Adipose tissue (tissue), 3 donors: ENCODE measurements around the gene C6. TPM values are rescaled to one million over a fixed set of nuclear protein-coding genes. Genes with fewer than 3 reads are reported as not detected.

Experiments used
- H3K27ac ChIP-seq: one replicate; pipeline ENCODE4 v1.5.1; 2013; ENCODE audit warnings: low read depth, low read length
- WGBS, 3 donors: extraction: QIAGEN DNeasy Blood & Tissue Kit; methylation state at CpG; one replicate each; pipeline ENCODE4 v1.1.7; 2013; 5-methylcytosine and 5-hydroxymethylcytosine counted together
- polyA plus RNA-seq, 3 donors: library from polyadenylated mRNA; stranded (reverse); fragments of 200-250 nt; gene quantifications; one replicate each; pipeline ENCODE4 v1.2.3, GENCODE V29; 2013
- donor health status: healthy with polysubstance abuse.
- donor health status: Bipolar disorder and iron deficiency.
- donor health status: healthy.

The C6 gene
- polyA plus RNA-seq, 3 donors, result 10.2 to 28.5 (median 20.6) TPM

DNA sequence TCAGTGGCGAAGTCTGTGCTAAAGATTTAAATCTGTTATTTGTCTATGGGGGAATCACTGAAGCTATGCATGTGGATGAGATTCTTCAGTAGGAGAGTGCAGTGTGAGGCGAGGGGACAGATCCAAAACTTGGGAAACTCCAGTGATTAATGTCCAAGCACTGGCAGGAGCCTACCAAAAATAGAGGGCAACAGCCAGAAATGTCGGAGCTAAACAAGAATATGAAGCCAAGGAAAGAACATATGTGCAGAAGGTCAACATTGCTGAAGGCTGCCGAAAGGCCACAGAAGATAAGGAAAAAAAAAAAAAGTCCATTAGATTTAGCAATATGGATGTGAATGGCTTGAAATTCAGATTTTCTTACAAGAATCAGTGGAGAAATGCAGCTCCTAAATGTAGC lies 61.8 kb downstream of the C6 start:
- WGBS, 3 donors, result 44 to 61% (median 58%) methylated on average over 4 of the region's 4 CpGs
- H3K27ac ChIP-seq, result no peak overlapping the region

DNA sequence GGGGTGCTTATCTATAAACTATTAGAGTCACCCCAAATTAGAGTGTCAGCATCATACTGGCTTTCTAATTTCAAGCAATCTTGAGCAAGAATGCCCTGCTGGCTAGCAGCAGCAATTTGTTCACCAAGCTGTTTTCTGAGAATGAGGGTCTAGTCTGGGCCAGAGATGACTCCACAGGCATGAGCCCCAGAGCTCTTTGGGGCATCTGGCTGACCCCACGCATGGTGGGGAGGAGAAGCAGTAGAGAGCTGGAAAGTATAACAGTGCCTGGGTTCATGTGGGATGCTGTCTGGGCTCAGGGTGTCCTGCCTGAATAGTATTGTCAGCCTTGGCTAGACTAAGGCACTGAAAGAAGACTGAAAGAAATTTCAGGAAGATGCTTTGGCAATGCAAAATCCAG lies 64.9 kb downstream of the C6 start:
- no peak overlapping the region for H3K27ac ChIP-seq
- WGBS, 3 donors, result 69 to 93% (median 86%) methylated on average over 1 of the region's 1 CpG

GRCh38 chr5:41145306-41145705 lies 68.0 kb downstream of the C6 start:
- 90 to 95% (median 93%) methylated on average over 5 of the region's 5 CpGs for WGBS, 3 donors
- H3K27ac ChIP-seq, result no peak overlapping the region

DNA sequence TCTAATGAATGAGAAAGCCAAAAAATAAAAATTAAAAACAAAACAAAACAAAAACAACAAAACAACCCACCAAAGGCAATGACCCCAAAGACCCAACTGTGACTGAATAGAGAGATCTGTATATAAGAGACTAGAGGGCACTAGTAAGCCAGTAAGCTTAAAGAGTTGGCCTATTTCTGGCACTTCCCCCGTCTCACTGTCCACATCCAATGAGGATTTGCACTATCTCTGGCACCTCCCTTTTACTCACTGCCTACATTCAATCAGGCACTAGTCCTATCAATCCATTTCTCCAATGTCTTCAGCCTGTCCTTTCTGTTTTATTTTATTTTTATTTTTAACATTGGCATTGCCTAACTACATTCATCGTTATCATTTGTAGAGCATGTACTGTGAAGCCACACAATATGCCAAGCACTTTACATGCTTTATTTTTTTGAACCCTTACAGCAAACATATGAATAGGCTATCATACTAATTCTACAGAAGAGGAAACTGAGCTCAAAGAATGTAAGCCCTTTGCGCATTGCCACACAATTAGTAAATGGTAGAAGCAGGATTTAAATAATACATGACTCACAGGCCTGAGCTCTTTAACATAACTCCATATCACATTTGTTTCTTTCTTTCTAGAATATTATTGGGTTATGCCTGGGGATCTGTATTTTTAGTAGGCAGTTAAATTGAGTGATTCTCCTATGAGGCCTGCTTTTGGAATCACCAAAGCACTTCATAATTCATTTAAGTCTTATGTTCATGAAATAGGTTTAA lies 70.0 kb downstream of the C6 start:
- 77 to 89% (median 79%) methylated on average over 3 of the region's 3 CpGs for whole genome bisulfite sequencing, 3 donors
- no peak overlapping the region for H3K27ac ChIP-seq

DNA sequence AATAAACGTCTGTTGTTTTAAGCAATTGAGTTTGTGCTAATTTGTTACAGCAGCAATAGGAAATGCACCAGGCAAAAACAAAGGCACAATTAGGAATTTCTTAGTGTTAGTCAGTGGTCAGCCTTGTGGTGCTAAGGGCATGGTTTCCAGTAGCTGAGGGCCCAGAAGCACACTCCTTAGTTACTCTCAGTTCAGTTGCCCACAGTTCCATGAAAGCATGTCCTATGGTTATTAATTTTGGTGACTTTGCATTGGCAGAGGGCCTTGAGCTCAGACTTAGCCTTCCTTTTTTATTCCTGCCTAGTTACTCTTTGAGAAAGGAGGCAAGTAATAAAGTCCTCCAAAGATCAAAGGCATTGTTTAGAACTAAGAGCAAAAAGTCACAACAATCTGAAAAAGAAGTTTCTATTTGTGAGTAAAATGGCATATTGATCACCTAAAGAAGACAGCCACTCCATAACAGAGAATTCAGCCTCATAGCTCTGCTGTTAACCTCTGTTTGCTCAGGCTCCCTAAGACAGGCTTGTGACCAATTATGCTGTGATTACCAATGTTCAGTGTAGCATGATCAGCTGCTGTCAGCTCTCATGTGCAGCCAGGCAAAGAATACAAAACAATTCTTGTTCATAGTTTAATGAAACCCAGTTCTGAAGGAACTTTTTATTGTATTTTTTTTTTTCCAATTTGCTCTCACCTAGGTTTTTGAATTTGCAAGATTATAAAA lies 85.2 kb downstream of the C6 start:
- no peak overlapping the region for H3K27ac ChIP-seq
- WGBS, 3 donors, result 27 to 32% (median 31%) methylated on average over 1 of the region's 1 CpG

GRCh38 chr5:41122459-41122858 lies 90.9 kb downstream of the C6 start:
- no peak overlapping the region for H3K27ac ChIP-seq

GRCh38 chr5:41120600-41120999 lies 92.7 kb downstream of the C6 start:
- H3K27ac ChIP-seq, result no peak overlapping the region
- WGBS, 3 donors, result 90 to 95% (median 94%) methylated on average over 8 of the region's 8 CpGs

More at GRCh38 chr5:41122459-41122858, 90.9 kb downstream of the C6 start:
- 93 to 95% (median 93%) methylated on average over 7 of the region's 7 CpGs for WGBS, 3 donors

- 94 to 96% (median 94%) methylated on average over 3 of the region's 3 CpGs for WGBS, 3 donors
Observed at GRCh38 chr5:41118177-41118576, 95.2 kb downstream of the C6 start.

GRCh38 chr5:41115281-41115680 lies 98.1 kb downstream of the C6 start:
- 69 to 89% (median 79%) methylated on average over 2 of the region's 2 CpGs for WGBS, 3 donors
- H3K27ac ChIP-seq, result no peak overlapping the region

More at GRCh38 chr5:41118177-41118576, 95.2 kb downstream of the C6 start:
- no peak overlapping the region for H3K27ac ChIP-seq

- whole genome bisulfite sequencing, 3 donors, result 77 to 85% (median 80%) methylated on average over 2 of the region's 2 CpGs
- H3K27ac ChIP-seq, result no peak overlapping the region
Observed at GRCh38 chr5:41112486-41113455, 100.6 kb downstream of the C6 start.

DNA sequence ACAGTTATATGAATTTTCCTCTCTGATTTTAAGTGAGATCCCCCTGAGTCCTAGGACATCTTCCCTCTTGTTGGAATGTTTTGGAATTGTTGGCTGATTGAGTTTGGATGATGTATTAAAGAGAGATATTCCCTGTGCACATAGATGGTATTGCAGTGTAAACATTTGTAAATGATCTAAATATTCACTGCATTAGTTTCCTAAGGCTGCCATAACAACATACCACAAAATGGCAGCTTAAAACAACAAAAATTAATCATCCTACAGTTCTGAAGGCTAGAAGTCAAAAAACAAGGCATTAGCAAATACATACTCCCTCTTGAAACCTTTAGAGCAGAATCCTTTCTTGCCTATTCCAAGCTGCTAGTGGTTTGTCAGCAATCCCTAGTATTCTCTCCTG lies 104.1 kb downstream of the C6 start:
- no peak overlapping the region for H3K27ac ChIP-seq

DNA sequence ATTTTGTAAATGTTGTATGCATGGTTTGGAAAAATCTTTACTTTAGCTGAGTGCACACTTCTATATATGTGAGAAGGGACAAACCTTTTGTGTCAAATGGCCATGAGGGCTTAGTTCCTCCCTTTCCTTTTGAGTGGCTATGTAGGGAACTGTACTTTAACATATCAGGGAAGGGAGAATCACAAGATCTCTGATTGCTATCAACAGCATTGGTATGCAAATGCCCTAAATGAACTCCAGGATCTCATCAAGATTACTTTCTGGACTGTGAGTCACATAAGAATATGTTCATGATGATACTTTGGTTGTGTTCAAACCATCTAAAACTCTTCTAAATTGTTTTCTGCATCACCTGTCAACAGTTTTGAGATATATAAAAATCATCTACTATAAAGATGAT lies 111.0 kb downstream of the C6 start:
- no peak overlapping the region for H3K27ac ChIP-seq

- 65 to 80% (median 69%) methylated on average over 2 of the region's 2 CpGs for WGBS, 3 donors
- no peak overlapping the region for H3K27ac ChIP-seq
Observed at GRCh38 chr5:41097642-41098041, 115.7 kb downstream of the C6 start.

- no peak overlapping the region for H3K27ac ChIP-seq
- 57 to 82% (median 74%) methylated on average over 5 of the region's 5 CpGs for WGBS, 3 donors
Observed at GRCh38 chr5:41095324-41096101, 117.8 kb downstream of the C6 start.

DNA sequence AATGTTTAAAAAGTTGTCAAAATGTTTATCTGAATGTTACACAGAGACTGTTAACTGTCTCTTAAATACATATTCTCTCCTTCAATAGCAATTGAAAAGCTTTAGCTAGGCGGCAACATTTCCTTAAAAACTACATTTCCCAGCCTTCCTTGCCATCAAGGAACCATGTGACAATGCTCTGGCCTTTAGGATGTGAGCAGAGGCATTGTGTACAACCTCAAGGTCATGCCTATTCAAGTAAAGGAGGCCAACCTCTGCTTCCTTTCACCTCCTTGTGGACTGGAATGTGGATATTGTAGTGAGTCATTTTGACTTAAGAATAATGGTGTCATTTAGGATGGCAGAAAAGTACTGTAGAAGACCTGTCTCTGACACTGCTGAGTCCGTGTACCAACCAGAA lies 118.5 kb downstream of the C6 start:
- H3K27ac ChIP-seq, result no peak overlapping the region
- 76 to 87% (median 84%) methylated on average over 2 of the region's 2 CpGs for WGBS, 3 donors

GRCh38 chr5:41093803-41094202 lies 119.5 kb downstream of the C6 start:
- WGBS, 3 donors, result 41 to 68% (median 49%) methylated on average over 1 of the region's 1 CpG
- H3K27ac ChIP-seq, result no peak overlapping the region
